ENCODE data around the gene SMYD3.
A peak's percentile ranks its signal among the peaks of the same experiment; 100 is the strongest.

Gene SMYD3

GRCh38 chr1:246134789-246135188, 372.3 kb downstream of the SMYD3 start:
- no peak for DNase-seq

DNA sequence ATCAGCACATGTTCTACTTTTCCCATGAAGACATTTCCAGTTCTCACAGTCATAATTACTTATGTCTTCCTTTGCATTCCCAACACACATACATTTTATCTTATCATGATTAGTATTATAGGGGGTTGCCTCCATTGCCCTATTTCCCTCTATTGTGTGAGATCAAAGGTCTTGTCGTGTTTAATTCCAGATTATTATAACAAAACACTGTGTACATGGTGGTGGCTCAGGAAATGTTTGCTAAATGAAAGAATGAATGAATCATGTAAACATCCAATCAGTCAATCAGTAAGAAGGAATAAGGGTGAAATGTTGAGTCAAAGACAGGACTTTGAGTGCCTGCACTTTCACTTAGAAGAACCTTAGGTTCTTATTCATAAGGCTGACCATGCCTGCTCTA, 376.0 kb downstream of the SMYD3 start:
- DNase-seq: no peak

DNA sequence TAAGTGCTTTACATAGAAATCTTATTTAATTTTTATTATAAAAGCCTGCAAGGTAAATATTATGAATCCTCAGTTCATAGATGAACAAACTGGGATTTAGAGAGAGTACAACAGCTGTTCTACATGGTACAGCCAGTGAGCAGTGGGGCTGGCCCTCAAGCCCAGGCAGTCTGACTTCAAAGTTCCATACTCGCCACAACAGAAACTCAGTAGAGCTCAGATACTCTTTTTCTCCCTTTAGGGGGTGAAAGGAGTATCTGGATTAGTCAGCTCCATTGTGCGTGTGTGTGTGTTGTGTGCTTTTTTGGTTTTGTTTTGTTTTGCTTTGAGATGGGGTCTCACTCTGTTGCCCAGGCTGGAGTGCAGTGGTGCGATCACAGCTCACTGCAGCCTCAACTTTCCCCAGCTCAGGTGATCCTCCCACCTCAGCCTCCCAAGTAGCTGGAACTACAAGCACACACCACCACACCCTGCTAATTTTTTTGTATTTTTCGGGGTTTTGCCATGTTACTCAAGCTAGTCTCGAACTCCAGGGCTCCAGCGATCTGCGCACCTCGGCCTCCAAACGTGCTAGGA, 378.5 kb downstream of the SMYD3 start:
- no peak for DNase-seq

GRCh38 chr1:246126580-246126979, 380.5 kb downstream of the SMYD3 start:
- no peak for DNase-seq

DNA sequence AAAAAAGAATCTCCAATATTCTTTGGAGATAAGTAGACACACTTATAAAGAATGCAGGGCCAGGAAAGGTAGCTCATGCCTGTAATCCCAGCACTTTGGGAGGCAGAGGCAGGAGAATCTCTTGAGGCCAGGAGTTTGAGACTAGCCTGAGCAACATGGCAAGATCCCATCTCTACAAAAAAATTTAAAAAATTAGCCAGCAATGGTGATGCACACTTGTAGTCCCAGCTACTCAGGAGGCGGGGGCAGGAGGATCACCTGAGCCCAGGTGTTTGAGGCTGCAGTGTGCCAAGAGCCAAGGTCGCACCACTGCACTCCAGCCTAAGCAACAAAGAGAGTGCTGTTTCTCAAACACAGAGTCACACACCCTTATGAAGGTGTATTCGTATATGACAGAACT, 385.0 kb downstream of the SMYD3 start:
- DNase-seq: no peak

- DNase-seq: no peak
These were observed 385.5 kb downstream of the SMYD3 start for GRCh38 chr1:246121533-246121932.

DNA sequence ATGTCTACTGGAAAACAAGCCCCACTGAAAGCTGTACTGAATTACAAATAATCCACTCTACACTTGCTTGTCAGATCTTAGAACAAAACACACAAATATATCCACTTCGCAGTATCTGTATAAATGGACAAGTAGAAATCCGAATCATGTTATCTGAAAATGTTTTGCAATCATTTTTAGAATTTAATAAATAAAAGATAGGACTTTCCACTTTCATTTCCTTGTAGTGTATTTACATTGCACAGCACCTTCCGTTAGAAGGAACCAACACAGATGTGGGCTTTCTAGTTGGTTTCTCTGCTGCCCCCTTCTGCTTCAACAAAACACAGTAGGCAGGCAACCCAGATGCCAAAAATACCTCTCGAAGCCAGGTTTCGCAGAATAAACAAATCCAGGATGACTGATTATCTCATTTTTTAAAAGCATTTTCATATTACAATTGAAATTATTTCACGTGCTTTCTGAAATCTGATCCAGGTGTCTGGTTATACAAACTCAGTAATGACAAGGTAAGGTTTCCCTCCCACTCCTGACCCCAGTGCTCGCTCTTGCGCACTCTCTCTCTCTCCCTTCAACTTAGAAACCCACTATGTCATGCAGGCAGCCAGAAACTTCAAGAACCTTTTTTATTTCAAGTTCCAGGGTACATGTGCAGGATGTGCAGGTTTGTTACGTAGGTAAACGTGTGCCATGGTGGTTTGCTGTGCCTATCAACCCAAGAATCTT, 389.9 kb downstream of the SMYD3 start:
- peak in 1 of 2 experiments; percentile 26 for DNase-seq

DNA sequence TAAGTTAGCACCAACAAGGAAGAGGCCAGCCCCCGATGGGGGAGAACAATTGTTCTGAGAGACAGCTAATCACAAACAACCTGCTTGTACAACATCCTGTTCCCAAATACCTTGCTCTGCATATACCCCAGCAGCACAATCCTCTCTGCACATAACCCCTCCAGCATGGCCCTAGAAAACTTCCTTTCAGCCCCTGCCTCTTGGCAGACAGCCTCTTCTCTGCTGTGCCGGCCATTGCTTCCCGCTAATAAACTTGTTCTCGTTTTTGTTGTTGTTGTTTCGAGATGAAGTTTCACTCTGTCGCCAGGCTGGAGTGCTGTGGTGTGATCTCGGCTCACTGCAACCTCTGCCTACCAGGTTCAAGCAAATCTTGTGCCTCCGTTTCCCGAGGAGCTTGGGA, 392.7 kb downstream of the SMYD3 start:
- DNase-seq: no peak

DNA sequence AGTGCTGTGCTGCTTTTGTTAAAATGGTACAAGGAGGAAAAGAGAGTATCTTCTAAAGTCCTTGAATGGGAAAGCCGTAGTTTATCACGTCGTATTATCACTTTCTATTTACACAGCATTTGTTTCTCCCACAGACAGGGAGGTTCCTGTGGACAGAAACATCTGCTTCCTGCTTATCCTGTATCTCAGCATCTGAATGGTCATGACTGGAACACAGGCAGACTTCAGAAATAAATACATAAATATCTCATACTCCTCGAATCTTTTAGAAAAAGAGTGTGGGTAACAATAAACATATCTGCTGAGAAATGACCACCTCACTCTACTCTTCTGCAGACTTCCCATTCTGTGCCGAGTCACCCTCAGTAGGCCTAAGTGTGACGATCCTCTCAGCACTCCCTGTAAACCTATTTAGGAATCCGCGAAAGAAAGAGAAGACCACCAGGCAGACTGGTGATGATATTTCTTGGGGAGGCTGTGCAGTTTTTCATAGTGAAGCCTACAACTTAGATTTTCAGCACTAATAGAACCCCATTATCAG, 393.5 kb downstream of the SMYD3 start:
- no peak for DNase-seq

DNA sequence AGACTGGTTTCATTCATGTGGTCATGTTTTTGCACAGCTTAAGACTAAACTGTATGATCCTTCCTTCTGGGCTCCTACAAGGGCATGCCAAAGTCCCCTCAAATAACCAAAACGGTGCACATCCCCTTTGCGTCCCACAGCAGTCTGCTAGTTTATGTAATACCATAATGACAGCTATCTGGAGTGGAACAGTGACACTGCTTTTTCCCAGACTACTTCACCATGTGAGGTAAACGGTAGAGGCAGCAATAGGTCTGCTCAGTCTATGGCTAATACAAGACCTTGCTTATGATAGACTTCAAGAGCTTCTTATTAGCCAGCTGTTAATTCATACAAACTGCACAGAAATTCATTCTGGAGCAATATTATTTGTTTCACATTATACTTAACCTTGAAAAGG, 395.5 kb downstream of the SMYD3 start:
- no peak for DNase-seq

GRCh38 chr1:246110343-246111219, 396.5 kb downstream of the SMYD3 start:
- DNase-seq: no peak

DNA sequence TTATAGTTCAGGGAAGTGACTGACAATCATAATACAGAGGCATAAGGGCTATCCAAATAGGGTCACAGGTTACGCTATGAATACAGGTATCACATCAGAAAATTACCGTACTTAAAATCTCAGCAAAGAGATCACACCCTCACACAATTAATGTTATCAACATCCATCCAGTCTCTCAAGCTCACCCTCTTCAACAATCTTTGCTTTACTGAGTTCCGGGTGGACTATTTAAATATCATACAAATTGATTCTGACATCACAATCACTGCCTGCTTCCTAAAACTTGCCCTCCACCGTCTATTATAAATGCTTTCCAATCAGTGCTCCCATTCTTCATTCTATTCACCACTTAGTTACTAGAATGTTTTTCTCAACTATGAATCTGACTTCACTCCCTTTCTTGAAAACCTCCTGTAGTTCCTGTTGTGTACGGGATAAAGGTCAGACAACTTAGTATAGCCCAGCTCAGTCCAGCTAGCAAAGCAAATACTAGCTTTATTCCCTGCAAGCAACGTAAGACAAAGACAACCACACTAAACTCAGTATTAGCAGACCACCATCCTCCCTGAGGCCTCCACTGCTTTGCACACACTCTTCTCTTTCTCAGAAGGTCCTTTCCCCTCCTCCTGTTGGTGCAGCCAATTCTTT, 398.7 kb downstream of the SMYD3 start:
- DNase-seq: no peak

DNA sequence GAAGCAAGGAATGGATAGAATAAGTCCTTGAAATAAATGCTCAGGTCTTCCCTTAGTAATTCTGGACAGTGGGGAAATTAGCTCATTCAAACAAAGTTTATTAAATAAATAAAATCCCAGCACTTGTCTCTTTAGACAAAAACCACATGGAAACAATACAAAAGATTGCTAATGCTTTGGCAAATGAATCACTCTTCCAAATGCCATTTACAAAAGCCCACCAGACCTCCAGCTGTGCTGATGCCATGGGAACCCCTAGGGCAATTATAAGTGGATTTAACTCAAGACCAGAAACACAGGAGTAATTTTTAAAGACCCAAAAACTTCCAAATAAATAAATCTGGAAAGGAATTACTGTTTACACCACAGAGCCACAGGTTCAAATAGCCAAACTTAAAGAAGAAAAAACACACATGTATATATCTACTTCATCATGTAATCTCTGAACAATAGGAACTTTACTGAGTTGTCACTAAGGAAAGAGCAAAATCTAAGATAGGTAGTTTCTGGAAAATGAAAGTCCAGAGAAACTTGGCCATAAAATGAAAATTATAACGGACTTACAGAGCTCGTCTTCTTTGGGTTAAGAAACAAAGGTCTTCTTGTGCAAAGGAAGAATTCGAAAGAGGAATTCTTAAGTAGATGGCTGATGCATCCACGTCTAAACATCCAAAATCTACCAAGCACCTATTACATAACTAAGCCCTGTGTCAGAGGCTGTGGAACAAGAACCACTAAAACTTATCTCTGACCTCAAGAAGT, 399.4 kb downstream of the SMYD3 start:
- DNase-seq: no peak

GRCh38 chr1:246106342-246106763, 400.7 kb downstream of the SMYD3 start:
- DNase-seq: no peak

GRCh38 chr1:246104927-246105326, 402.2 kb downstream of the SMYD3 start:
- DNase-seq: no peak

DNA sequence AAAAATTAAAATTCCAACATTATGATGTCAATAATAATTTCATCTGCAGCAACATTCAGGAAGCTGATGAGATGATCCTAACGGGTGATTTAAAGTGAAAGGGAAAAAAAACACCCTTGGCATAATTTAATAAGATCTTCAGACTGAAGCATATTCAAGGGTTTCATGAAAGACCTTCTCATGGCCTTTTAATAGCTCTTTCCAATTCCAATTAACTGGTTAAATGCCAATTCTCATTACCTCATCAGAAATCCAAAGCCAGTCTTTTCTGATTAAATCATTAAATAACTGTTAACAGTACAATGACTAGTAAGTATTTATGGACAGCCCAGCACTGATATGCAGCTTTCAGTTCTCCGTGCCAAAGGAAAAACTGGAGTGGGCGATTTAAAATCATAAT, 407.5 kb downstream of the SMYD3 start:
- DNase-seq: no peak

GRCh38 chr1:246096356-246096755, 410.7 kb downstream of the SMYD3 start:
- DNase-seq: no peak

- no peak for DNase-seq
These were observed 411.6 kb downstream of the SMYD3 start for GRCh38 chr1:246095443-246095842.

- DNase-seq: no peak
These were observed 413.8 kb downstream of the SMYD3 start for GRCh38 chr1:246093230-246093629.

DNA sequence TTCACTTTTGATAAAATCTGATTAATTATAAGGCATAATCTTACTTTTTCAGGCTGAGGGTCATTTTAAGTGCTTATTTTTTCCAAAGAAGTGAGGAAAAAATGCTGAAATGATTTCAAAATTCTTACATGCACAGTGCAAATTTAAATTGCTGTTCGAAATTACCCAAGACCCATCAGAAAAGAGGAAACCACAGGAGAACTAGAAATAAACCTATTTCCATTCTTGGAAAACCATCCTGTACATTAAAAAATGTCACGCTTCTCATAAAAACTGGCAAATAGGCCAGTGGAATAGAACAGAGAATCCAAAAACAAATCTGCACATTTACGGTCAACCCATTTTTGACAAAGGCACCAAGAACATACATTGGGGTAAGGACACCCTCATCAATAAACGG, 414.9 kb downstream of the SMYD3 start:
- DNase-seq: no peak

- DNase-seq: no peak
These were observed 415.6 kb downstream of the SMYD3 start for GRCh38 chr1:246091477-246091876.

DNA sequence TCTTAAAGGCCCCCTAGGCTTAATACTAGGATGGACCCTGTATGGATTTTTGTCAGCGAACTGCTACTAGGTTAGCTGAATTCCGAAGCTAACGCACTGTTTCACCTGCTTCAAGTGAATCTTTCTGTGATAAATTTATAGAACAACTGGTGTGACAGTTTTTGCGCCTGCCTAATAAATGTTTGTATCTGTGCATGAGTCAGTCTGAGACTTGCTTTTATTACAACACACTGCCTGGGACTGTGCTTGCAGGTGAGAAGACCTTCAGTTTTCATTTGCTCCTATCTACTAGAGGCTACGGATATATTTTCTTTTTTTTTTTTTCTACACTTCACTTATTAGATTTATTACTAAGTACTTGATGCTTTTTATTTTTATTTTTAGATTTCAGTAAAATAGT, 420.9 kb downstream of the SMYD3 start:
- no peak for DNase-seq

Data from stimulated activated CD4-positive, alpha-beta T cell treated with anti-CD3 and anti-CD28 coated beads, Interleukin-4, amount 100 ng/mL, for 4 hours (primary cell).